Epithelial cell of proximal tubule (primary cell): ENCODE measurements around the gene SAMMSON. TPM values are rescaled to one million over a fixed set of nuclear protein-coding genes. Genes with fewer than 3 reads are reported as not detected.

Source experiments
- DNase-seq: peaks from one replicate; pipeline ENCODE4 v3.0.0-alpha.2; 2011; ENCODE audit warnings: low read depth
- H3K4me3 ChIP-seq: 2 replicates; pipeline ENCODE4 v1.5.1; 2011; ENCODE audit warnings: low read depth, mild to moderate bottlenecking, low read length
- total RNA-seq: library from RNA; depleted of rRNA; stranded (reverse); fragments of >200 nt; gene quantifications from 2 replicates; pipeline ENCODE4 v1.2.3, GENCODE V29; 2015
- TF ChIP-seq, protein P1 (sequence below): conservative IDR thresholded peaks from 2 replicates; pipeline ENCODE4 v1.5.1; 2012; ENCODE audit warnings: low read depth, mild to moderate bottlenecking, low read length

Gene SAMMSON
- total RNA-seq, 1 donor from 2014 or later = not detected

DNA sequence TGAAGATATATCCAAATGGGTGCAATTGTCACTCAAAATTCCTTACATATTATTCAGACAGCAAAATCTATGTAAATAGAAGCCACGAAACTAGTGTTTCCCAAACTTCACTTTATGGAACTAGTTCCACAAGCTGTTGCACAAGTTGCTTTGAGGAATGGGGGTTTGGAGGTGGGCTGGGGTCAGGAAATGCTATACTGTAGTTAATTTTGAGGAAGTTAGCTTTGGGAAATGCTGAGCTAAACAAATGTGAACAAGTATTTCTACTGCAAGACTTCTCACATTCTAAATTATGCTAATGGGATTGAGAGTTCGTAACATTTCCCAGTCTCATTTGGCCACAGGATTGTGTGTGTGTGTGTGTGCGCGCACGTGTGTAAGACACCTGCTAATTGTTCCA, 28.7 kb upstream of the SAMMSON start:
- TF ChIP-seq, protein P1, sequence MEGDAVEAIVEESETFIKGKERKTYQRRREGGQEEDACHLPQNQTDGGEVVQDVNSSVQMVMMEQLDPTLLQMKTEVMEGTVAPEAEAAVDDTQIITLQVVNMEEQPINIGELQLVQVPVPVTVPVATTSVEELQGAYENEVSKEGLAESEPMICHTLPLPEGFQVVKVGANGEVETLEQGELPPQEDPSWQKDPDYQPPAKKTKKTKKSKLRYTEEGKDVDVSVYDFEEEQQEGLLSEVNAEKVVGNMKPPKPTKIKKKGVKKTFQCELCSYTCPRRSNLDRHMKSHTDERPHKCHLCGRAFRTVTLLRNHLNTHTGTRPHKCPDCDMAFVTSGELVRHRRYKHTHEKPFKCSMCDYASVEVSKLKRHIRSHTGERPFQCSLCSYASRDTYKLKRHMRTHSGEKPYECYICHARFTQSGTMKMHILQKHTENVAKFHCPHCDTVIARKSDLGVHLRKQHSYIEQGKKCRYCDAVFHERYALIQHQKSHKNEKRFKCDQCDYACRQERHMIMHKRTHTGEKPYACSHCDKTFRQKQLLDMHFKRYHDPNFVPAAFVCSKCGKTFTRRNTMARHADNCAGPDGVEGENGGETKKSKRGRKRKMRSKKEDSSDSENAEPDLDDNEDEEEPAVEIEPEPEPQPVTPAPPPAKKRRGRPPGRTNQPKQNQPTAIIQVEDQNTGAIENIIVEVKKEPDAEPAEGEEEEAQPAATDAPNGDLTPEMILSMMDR = no peak
- DNase-seq = no peak

DNA sequence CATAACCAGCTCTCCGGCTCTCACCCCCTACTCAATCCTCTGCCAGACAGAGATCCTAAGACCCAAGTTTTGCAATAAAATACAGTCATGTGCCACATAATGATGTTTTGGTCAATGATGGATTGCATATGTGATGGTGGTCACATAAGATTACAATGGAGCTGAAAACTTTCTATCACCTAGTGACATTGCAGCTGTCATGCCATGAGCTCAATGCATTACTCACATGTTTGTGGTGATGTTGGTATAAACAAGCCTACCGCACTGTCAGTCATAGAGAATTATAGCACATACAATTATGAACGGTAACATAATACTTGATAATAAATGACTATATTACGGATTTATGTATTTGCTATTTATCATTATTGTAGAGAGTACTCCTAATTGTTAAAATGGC, 26.9 kb upstream of the SAMMSON start:
- DNase-seq = no peak
- no peak overlapping the region for H3K4me3 ChIP-seq
- TF ChIP-seq, protein P1 = no peak

More for the DNA sequence above, 28.7 kb upstream of the SAMMSON start:
- no peak overlapping the region for H3K4me3 ChIP-seq

DNA sequence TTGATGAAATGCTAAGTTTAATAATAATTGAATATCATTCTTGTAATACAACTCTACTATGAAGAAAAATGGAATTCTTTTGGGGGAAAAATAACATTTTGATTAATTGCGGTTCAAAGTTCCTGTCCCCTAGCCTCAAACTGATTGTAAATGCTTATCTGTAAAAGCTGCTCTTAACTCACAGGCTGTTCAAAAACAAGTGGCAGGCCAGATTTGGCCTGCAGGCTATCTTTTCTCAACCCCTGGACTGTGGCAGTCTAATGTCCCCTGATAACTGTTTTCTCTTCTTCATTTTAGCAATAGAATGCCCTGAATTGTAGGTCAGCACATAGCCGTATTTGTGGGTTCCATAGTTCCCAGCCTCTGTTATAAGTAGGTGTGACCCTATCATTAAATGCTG, 23.5 kb upstream of the SAMMSON start:
- no peak for DNase-seq
- no peak overlapping the region for H3K4me3 ChIP-seq
- TF ChIP-seq, protein P1 = no peak

DNA sequence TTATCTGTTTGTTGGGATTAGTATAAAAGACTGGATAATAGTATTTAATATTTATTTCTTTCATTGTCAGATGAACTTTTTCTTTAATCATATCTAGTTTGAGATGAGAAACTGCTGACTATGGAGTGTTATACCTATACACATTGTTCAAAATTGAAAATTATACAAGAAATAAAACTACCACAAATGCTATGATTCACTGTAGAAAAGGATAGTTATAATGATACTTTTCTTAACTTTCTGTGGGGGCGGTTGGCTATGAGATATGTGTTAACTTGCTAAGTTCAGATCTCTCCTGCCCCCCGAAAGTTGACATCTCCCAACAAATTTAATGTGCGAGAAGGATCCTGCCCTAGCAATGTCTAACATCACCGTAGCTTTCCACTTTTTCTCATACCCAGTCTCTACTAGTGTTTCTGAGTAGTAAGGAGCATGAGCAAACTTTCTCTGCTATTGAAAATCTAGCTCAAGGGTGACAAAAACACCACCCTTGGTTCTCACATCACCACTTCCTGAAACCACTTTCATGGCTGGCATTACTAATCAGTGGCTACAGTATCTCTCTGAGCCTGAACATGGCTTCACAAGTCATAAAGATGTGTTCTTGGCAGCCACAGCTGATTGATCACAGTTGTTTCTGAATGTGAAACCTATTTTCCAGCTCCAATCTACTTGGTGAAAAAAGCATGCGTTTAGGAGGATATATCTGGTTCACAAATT, 15.8 kb upstream of the SAMMSON start:
- peak; percentile 18 for DNase-seq
- TF ChIP-seq, protein P1 = no peak
- no peak overlapping the region for H3K4me3 ChIP-seq

DNA sequence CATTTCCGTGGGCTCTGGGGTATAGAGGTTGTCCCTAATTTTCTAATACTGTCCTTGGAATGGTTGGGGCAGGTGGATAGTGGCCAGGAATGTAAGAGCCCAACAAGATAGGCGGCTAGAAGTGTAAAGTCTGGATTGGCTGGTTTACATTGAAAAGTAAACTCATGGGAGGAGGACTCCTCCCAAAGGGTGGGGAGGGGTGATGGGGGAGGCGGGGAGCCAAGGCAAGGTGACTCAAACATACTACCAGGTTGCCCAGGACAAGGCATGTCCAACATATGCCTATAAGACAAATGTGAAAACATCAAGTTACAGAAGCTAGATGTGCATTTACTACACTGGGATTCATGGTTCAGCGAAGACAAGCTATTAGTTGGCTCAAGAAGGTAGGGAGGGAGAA, 14.3 kb upstream of the SAMMSON start:
- H3K4me3 ChIP-seq = no peak overlapping the region
- TF ChIP-seq, protein P1 = no peak
- DNase-seq = no peak

DNA sequence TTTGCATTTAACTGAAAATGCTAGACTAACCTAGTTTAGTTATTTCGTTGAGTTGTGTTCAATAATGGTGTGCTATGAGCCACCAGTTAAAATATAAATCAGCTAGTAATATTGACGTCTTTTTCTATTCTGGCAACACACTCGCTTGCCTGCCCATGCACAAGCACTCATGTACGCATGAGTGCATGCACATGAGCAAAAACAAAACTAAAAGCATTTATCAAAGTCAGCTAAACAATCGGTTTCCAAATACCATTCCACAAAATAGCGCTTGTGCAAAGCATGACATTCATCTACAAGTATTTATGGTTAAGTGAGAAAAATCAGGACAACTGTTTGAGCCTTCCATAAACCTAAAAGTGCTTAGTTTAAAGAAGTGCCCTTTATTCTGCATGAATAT, 13.1 kb upstream of the SAMMSON start:
- H3K4me3 ChIP-seq = no peak overlapping the region

More for the DNA sequence above, 13.1 kb upstream of the SAMMSON start:
- TF ChIP-seq, protein P1 = no peak
- DNase-seq = no peak
